CD4-positive, alpha-beta memory T cell (primary cell): ENCODE results near the gene OR2A5. TPM values are rescaled to one million over a fixed set of nuclear protein-coding genes. Genes with fewer than 3 reads are reported as not detected.
"Not testable (repeated sequence)": the region's sequence is repeated elsewhere in the genome, so short reads cannot be mapped to it uniquely, and the experiment has no call there.

Experiments used
- CTCF ChIA-PET: fragments of 350-600 bp; sonication (Branson Sonifier 250); formaldehyde crosslinking; loops from one replicate; lab custom pipeline; 2021; ENCODE audit warnings: inconsistent platforms; ENCODE audit not compliant: partially characterized antibody; lab: Charles Lee
- POLR2A ChIA-PET: fragments of 350-600 bp; sonication (Branson Sonifier 250); formaldehyde crosslinking; loops from one replicate; lab custom pipeline; 2021; ENCODE audit not compliant: partially characterized antibody; lab: Charles Lee
- DNase-seq, 5 donors: peaks; one replicate each; pipeline versions ENCODE4 v3.0.0 to v3.0.0-alpha.2; 2020 to 2022; ENCODE audit warnings: mixed read lengths in 1 of 5
- H3K27ac ChIP-seq: one replicate; pipeline ENCODE4 v1.7.0; 2013; ENCODE audit warnings: low read depth, low read length
- H3K27me3 ChIP-seq: 2 replicates; pipeline ENCODE4 v1.7.0; 2013; ENCODE audit warnings: mild to moderate bottlenecking, low read length, moderate library complexity; ENCODE audit not compliant: insufficient read depth
- H3K36me3 ChIP-seq: 2 replicates; pipeline ENCODE4 v1.7.0; 2013; ENCODE audit warnings: mild to moderate bottlenecking, low read length, moderate library complexity; ENCODE audit not compliant: insufficient read depth
- H3K4me1 ChIP-seq: 2 replicates; pipeline ENCODE4 v1.7.0; 2013; ENCODE audit warnings: mild to moderate bottlenecking, low read length, moderate library complexity; ENCODE audit not compliant: insufficient read depth
- H3K4me3 ChIP-seq, 2 donors: one replicate each; pipeline ENCODE4 v1.7.0; 2013; ENCODE audit warnings: low read length in 2 of 2, mild to moderate bottlenecking in 1 of 2
- H3K9me3 ChIP-seq, 2 donors: one replicate each; pipeline ENCODE4 v1.7.0; 2013; ENCODE audit warnings: low read length in 2 of 2, control low read depth in 1 of 2; ENCODE audit not compliant: control insufficient read depth in 1 of 2
- H3K27ac Mint-ChIP-seq, 7 donors: one replicate each; pipeline ENCODE4 v1.8.0; 2020 to 2021; ENCODE audit warnings: mixed read lengths in 7 of 7, mild to moderate bottlenecking in 6 of 7, inconsistent platforms in 3 of 7, moderate library complexity in 3 of 7
- H3K27me3 Mint-ChIP-seq, 2 donors: one replicate each; pipeline ENCODE4 v1.8.0; 2020 to 2021; ENCODE audit warnings: mixed read lengths in 2 of 2
- H3K36me3 Mint-ChIP-seq, 2 donors: one replicate each; pipeline ENCODE4 v1.8.0; 2020 to 2021; ENCODE audit warnings: mixed read lengths in 2 of 2, inconsistent platforms in 1 of 2, mild to moderate bottlenecking in 1 of 2
- H3K4me1 Mint-ChIP-seq, 4 donors: one replicate each; pipeline ENCODE4 v1.8.0; 2020 to 2021; ENCODE audit warnings: mixed read lengths in 4 of 4, mild to moderate bottlenecking in 1 of 4
- H3K4me3 Mint-ChIP-seq, 8 donors: one replicate each; pipeline ENCODE4 v1.8.0; 2020 to 2021; ENCODE audit warnings: mixed read lengths in 8 of 8, mild to moderate bottlenecking in 7 of 8, moderate library complexity in 6 of 8, inconsistent platforms in 3 of 8
- H3K9me3 Mint-ChIP-seq, 8 donors: one replicate each; pipeline ENCODE4 v1.8.0; 2020 to 2021; ENCODE audit warnings: mixed read lengths in 8 of 8, mild to moderate bottlenecking in 5 of 8, inconsistent platforms in 3 of 8, moderate library complexity in 1 of 8
- intact Hi-C: fragments of 100-400 bp; cut with micrococcal nuclease; formaldehyde crosslinking; loops from one replicate; pipeline ENCODE4 v1.15.1; 2023
- polyA plus RNA-seq, 2 donors: library from polyadenylated mRNA; unstranded; fragments of 300-500 nt; fragmentation: Illumina TruSeq; gene quantifications; one replicate each; pipeline ENCODE4 v1.2.3, GENCODE V29; 2021
- total RNA-seq, 2 experiments: library from RNA; stranded (reverse); gene quantifications; one replicate each; pipeline ENCODE4 v1.2.3, GENCODE V29; 2021

The OR2A5 gene
- total and polyA plus RNA-seq, 4 experiments from 2014 or later: not detected

GRCh38 chr7:144010061-144010460 is 38.7 kb upstream of the OR2A5 start:
- CTCF ChIA-PET, DNase-seq, H3K4me1 ChIP-seq, H3K4me3 Mint-ChIP-seq, intact Hi-C loops, H3K27me3 ChIP-seq, H3K36me3 ChIP-seq, POLR2A ChIA-PET, H3K4me1 Mint-ChIP-seq, H3K9me3 ChIP-seq, H3K27ac ChIP-seq, H3K4me3 ChIP-seq, H3K27ac Mint-ChIP-seq, H3K36me3 Mint-ChIP-seq: not testable (repeated sequence)
- Mint-ChIP-seq H3K9me3 (peaks cover 0 to 45% (median 25%) of the 10 kb centered on the region in 8 donors), H3K27me3 (peaks cover 9 to 12% of the 10 kb centered on the region in 2 donors)

- intact Hi-C loops, H3K4me3 Mint-ChIP-seq, CTCF ChIA-PET, H3K9me3 ChIP-seq, H3K27ac Mint-ChIP-seq, H3K4me1 ChIP-seq, H3K4me1 Mint-ChIP-seq, H3K36me3 Mint-ChIP-seq, H3K27ac ChIP-seq, H3K27me3 ChIP-seq, DNase-seq, H3K4me3 ChIP-seq, H3K36me3 ChIP-seq, POLR2A ChIA-PET: not testable (repeated sequence)
- peaks cover 0 to 45% (median 25%) of the 10 kb centered on the region in 8 donors for H3K9me3 Mint-ChIP-seq
- peaks cover 6 to 11% of the 10 kb centered on the region in 2 donors for H3K27me3 Mint-ChIP-seq
Observed at GRCh38 chr7:144010821-144011220, 37.9 kb upstream of the OR2A5 start.

- Mint-ChIP-seq H3K27me3 (peaks cover 6 to 11% of the 10 kb centered on the region in 2 donors), H3K36me3 (peaks cover 0 to 3% of the 10 kb centered on the region in 2 donors), H3K4me1 (no peaks in the 10 kb centered on the region), H3K9me3 (peaks cover 0 to 45% (median 25%) of the 10 kb centered on the region in 8 donors), H3K4me3 (no peak overlapping the region), H3K27ac (no peak overlapping the region)
- Histone ChIP-seq H3K27me3 (no peaks in the 10 kb centered on the region), H3K27ac (no peak overlapping the region), H3K36me3 (no peaks in the 10 kb centered on the region), H3K9me3 (no peaks in the 10 kb centered on the region), H3K4me1 (no peaks in the 10 kb centered on the region), H3K4me3 (no peak overlapping the region)
- ChIA-PET POLR2A (no interaction called here), CTCF (interaction anchor here (1.0 kb wide), 1 partner anchor 25 kb away, joined by 3 read pairs; no protein-coding TSS in a partner anchor)
- no peak for DNase-seq
- intact Hi-C loops: no loop called here
Observed at GRCh38 chr7:144011458-144012230, 37.1 kb upstream of the OR2A5 start.

DNA sequence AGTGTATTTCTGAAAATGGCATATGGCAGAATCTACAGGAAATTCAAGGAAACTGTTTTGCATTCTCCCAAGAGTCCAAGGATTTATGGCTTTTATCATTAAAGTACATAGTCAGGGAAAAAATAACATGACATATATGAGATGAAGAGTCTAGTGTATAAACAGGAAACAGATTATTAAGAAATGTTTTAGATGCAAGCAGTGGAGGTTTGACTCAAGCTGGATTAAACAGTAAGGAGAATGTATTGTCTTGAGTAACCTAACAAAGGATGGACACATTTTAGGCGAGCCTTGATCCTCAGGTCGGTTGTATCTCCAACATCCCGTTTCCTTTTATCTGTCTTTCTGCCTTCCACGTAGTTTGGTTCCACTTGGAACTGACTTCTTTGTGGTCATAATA is 30.7 kb upstream of the OR2A5 start:
- H3K27me3 ChIP-seq: no peaks in the 10 kb centered on the region
- H3K4me3 Mint-ChIP-seq: no peak overlapping the region
- no peak overlapping the region for H3K4me3 ChIP-seq
- no peaks in the 10 kb centered on the region for H3K4me1 Mint-ChIP-seq
- peaks cover 4 to 5% of the 10 kb centered on the region in 2 donors for H3K27me3 Mint-ChIP-seq
- no peak for DNase-seq
- H3K27ac Mint-ChIP-seq: no peak overlapping the region
- no peaks in the 10 kb centered on the region for H3K9me3 ChIP-seq
- H3K36me3 Mint-ChIP-seq: no peaks in the 10 kb centered on the region
- intact Hi-C loops: no loop called here
- CTCF ChIA-PET: no interaction called here
- H3K9me3 Mint-ChIP-seq: peaks cover 0 to 6% (median 1%) of the 10 kb centered on the region in 8 donors
- no peaks in the 10 kb centered on the region for H3K36me3 ChIP-seq
- POLR2A ChIA-PET: no interaction called here
- no peak overlapping the region for H3K27ac ChIP-seq
- no peaks in the 10 kb centered on the region for H3K4me1 ChIP-seq

DNA sequence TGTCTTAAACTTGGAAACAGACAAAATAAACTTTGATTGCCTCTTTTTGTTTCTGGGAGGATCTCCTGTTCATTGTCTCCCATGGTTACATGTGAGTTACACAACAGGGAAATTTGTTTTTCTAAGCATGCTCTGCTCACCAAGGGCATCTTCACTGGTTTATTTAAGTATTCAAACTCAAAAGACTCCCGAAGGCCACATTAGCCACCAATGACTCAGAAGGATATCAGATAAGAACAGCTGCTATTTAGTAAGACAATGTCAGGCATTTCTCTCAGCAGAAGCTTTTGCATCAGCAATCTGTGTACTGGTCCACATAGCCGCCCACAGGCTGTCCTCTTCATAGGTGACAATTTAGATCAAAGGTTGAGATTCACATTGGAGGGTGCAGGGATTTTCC is 29.3 kb upstream of the OR2A5 start:
- H3K27me3 ChIP-seq: no peaks in the 10 kb centered on the region
- H3K4me3 ChIP-seq: no peak overlapping the region
- no peaks in the 10 kb centered on the region for H3K36me3 ChIP-seq
- no peaks in the 10 kb centered on the region for H3K4me1 Mint-ChIP-seq
- no peaks in the 10 kb centered on the region for H3K36me3 Mint-ChIP-seq
- H3K9me3 ChIP-seq: no peaks in the 10 kb centered on the region
- H3K27ac Mint-ChIP-seq: peak overlapping the region in 1 of 7 donors; percentile 63
- intact Hi-C loops: no loop called here
- ChIA-PET CTCF (no interaction called here), POLR2A (no interaction called here)
- H3K27me3 Mint-ChIP-seq: peaks cover 2 to 4% of the 10 kb centered on the region in 2 donors
- H3K9me3 Mint-ChIP-seq: peaks cover 0 to 6% (median 1%) of the 10 kb centered on the region in 8 donors
- H3K27ac ChIP-seq: no peak overlapping the region
- H3K4me1 ChIP-seq: no peaks in the 10 kb centered on the region
- H3K4me3 Mint-ChIP-seq: no peak overlapping the region
- DNase-seq: no peak

DNA sequence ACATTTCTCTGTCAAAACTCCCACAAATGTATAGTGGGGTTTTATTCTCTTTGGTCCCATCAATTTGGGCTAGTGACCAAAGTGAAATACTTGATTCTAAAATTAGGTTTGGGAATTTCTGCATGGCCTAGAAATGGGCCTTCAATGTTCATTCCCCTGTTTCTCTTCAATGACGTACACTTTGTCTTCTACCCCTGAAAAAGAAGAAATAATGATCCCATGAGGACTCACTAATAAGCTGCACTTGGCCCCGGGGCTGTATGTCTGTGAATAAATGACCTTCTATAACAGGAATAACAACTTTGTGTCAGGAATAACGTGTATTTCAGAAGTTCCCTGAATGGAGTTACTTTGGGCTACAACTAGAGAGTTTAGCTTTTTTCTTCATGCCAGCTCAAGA is 28.4 kb upstream of the OR2A5 start:
- H3K4me1 Mint-ChIP-seq: no peaks in the 10 kb centered on the region
- CTCF ChIA-PET: no interaction called here
- H3K27ac Mint-ChIP-seq: no peak overlapping the region
- intact Hi-C loops: no loop called here
- H3K27me3 ChIP-seq: no peaks in the 10 kb centered on the region
- no peaks in the 10 kb centered on the region for H3K4me1 ChIP-seq
- POLR2A ChIA-PET: no interaction called here
- H3K9me3 Mint-ChIP-seq: peaks cover 0 to 5% (median 0%) of the 10 kb centered on the region in 8 donors
- H3K27me3 Mint-ChIP-seq: peaks cover 2% of the 10 kb centered on the region in 2 donors
- no peak overlapping the region for H3K27ac ChIP-seq
- no peaks in the 10 kb centered on the region for H3K36me3 ChIP-seq
- no peaks in the 10 kb centered on the region for H3K9me3 ChIP-seq
- no peaks in the 10 kb centered on the region for H3K36me3 Mint-ChIP-seq
- H3K4me3 ChIP-seq: no peak overlapping the region
- DNase-seq: no peak
- H3K4me3 Mint-ChIP-seq: no peak overlapping the region

- Mint-ChIP-seq H3K4me1 (no peaks in the 10 kb centered on the region), H3K36me3 (no peaks in the 10 kb centered on the region), H3K9me3 (peaks cover 0 to 5% (median 0%) of the 10 kb centered on the region in 8 donors), H3K4me3 (no peak overlapping the region), H3K27me3 (peaks cover 2% of the 10 kb centered on the region in 2 donors), H3K27ac (no peak overlapping the region)
- Histone ChIP-seq H3K9me3 (no peaks in the 10 kb centered on the region), H3K27me3 (no peaks in the 10 kb centered on the region), H3K36me3 (no peaks in the 10 kb centered on the region), H3K4me1 (no peaks in the 10 kb centered on the region), H3K4me3 (no peak overlapping the region), H3K27ac (no peak overlapping the region)
- DNase-seq: no peak
- ChIA-PET CTCF (interaction anchor here (0.5 kb wide), 1 partner anchor 686 kb away, joined by 3 read pairs; no protein-coding TSS in a partner anchor), POLR2A (no interaction called here)
- intact Hi-C loops: no loop called here
Observed at GRCh38 chr7:144022169-144022568, 26.6 kb upstream of the OR2A5 start.
